HG03565 (cell line): Measurements from ENCODE around the gene SEMA3E.
"Not testable (repeated sequence)": the region's sequence is repeated elsewhere in the genome, so short reads cannot be mapped to it uniquely, and the experiment has no call there.

Source experiments
- ATAC-seq: cut with Tn5 transposase; IDR thresholded peaks from one replicate; pipeline ENCODE4 v1.9.1; 2021; ENCODE audit warnings: mild to moderate bottlenecking, moderate library complexity; ENCODE audit not compliant: unreplicated experiment

The SEMA3E gene

DNA sequence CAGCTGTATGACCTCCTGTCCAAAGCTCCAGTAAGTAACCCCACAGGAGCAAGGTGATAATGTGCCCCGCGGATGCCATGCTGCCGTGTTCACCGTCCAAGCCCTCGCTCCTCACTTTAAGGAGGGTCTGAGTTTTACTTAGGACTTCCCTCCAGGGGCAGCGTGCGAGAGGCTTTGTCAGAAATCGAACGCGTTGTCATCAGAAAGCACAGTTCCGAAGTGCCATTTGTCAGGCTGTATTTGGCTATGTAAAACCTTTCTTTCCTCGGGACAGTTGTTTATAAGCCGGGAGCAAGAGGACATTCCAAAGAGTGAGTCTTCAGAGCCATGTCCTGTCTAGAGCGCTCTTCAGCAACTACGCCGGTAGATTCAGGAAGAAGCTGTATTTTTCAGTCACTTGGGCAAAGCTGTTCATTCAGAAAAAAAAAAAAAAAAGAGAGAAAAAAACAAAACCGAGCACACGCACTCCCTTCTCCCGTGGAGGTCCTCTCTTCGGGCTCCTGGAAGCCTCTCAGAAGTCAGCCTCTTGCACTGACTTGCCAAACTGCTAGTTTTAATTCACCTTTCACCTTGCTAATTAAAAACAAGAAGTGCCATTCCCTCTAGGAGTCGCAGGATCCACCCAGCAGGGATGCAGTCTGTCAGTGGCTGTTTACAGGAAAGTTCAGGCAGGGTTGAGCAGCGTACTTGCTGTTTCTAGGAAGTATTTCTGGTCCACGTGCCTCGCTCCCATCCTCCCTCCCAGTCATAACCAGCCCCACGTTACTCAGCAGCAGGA, at the start of gene SEMA3E:
Gene SEMA3E, minus strand, starts transcription at position 676 of the 778 bp plus-strand sequence.
- no peak for ATAC-seq

DNA sequence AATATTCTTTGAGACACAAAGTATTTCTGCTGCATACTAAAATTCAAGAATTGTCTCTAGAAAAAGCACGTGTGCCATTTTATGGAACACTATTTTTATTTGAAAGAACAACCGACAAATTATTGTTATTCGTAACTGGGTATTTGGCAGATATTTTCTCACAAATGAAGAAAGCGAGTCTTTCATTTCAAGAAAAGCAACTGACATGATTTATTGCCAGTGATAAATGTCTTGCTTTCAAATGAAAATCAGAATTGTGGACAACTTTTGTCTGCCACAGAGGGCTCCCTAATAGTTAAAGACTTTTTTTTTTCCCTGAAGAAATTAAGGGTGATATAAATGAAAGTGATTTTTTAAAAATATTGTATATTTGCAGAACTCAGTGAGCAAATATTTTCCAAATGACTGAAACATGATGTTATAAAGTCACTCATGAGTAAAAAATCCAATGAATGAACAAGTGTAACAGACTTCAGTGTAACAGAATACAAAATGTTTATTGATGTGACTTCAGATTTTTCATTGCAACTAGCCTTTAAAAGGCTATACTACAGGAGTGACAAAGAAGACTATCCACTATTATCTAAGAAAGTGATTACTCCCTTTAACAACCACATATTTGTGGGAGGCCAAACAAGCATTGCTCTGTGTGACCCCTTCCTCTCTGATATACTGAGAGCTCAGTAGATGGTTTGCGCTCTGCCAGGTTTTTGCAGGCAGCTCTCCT, 49.0 kb upstream of the SEMA3E start:
- ATAC-seq = no peak

DNA sequence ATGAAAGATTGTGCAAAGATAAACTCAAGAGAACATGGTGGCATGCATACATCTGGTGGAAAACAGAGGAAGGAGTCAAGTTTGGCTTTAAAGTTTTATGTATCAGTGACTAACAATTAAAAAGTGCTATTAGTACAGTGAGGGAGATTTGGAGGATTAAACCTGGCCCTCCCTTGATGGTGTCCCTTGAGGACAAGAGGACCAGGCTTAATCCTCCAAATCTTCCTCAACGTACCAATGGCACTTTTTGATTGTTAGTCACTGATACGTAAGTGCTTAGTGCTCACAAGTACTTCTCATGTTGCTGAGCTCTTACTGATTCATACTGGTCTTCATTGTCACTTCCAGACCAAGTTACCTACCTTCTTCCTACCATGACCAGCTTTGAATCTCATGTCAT, 47.2 kb upstream of the SEMA3E start:
- ATAC-seq = no peak

DNA sequence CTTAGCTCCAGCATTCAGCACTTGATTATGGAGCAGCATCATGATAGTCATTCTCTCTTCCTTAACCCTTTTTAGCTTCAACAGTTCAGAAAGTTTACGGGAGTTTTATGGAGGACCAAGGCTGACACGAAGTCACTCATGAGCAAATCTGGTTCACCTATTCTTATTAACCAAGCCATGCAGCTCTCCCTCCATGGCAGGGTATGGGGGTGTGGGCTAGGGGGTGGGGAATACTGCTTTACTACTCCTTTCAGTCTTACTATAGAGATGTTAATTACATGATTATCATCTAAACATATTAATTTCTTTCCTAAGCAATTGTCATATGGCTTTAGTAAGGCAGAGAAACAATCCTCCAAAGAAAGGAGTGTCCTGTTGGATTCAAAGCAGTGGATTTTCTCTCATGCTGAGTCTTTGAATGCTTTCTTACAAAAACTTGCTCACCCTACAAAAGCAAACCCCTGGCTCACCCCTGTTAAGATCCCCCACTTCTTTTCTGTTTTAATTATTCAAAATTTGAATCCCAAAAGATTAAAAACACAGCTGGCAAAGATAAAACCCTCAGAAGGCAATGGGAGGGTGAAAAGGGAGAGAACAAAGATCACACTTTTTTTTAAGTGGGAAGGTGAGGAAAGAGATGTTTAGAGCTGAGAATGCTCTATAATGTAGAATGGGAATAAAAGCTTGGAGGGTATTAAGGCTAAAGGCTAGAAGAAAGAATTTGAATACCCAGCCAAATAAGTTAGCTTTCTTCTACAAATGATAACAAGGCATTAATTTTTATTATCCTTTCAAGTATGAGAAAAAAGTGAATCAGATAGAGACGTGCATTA, 46.4 kb upstream of the SEMA3E start:
- ATAC-seq = no peak

DNA sequence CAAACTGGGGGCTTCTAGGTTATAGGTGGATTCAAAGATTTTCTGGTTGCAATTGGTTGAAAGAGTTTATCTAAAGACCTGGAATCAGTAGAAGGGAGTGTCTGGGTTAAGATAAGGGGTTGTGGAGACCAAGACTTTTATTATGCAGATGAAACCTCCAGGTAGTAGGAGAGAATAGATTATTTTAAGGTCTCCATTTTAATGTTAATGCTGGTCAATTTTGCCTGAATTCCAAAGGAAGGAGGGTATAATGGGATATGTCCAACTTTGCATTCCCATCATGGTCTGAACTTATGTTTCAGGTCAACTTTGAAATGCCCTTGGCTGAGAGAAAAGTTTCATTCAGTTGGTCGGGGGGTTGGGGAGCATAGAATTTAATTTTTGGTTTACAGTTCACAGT, 44.3 kb upstream of the SEMA3E start:
- no peak for ATAC-seq

DNA sequence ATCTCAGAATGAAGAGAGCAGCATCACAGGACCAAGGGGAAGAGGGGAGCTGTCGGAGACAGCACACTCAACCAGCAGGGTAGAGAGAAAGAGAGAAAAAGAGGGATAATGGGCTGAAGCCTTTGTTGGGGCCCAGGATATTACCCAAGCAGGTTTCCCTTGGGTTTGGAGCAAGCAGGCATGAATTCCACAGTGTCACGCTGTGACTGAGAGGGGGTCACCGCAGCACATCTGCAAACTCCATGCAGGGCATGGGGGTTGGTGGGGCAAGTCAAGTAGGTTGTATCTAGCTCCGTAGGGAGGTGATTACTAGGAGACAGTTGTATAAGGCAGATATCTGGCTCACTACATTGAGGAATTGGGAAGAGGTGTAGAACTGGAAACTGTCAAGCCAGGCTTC, 42.2 kb upstream of the SEMA3E start:
- no peak for ATAC-seq

DNA sequence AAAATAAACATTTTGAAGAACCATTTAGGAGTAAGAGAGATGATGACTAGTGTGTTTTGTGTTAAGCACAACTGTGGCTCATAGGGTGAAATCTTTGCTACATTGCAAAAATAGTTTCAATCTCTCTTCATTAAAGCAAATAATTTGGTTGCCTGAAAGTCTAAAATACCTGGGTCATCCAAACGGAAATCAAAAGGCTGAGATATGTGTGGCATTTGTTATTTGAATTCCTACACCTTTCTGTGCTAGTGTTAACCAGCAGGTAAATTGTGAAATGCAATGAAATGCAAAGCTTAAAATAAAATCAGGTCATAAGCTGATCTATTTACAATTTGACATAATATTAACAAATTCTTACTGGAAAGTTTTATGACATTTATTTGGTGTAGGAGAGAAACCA, 40.9 kb upstream of the SEMA3E start:
- no peak for ATAC-seq

DNA sequence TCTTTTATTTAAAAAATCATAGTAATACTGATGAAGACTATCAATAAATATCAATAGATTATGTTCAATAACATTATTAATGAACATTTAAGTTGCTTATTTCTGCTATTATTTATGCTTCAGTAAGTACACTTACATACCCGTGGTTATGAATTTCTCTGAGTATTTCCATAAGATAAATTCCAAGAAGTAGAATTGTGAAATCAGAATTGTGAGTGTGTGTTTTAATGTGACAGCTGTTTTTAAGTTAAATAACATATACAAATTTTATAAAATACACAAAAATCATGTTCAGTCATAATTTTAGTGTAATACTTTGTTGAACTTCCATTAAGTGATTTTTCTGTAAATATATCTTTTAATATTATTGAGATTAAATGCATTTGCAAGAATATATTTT, 37.5 kb upstream of the SEMA3E start:
- ATAC-seq = no peak

DNA sequence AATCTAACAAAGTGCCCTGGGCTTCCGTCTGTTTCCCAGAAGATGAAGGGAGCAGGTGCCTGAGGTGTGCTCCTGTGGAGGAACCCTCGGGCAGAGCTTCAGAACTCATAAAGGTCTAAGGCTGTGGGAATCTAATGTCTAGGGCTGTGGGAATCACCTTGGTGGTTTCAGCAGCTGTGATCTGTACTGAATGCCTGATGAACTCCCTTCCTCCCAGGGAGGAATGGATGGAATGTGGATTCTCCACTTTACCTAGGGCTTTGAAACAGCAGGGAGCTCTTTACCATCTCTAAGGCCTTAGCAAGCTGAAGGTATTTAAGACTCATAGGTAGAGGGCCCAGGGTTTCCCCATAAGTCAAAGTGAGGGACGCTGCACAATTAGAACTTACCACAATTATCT, 36.0 kb upstream of the SEMA3E start:
- no peak for ATAC-seq

DNA sequence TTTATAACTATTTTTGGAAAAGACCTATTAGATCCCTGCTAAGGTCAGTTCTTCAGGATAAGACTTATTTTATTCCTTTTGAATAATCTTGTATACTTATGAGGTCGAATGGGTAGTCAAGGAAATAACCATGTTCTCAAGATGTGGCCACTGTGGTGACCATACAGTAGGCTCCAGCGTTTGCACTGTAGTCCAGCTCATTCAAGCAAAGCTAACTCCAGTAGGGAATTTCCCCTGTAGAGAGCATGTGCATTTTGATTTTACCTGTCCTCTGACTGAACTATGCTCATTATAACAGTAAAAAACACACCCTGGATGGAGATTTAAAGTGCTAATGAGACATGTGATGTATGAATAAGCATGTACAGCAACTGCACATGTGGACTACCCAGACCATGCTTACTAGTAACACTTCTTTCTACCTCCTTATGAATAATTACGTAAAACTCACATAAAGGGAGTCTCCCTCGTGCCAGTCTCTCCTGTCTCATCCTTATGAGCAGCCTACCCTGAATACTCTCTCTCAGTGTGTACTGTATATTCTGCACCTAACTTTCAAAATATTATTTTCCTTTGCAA, 32.4 kb upstream of the SEMA3E start:
- ATAC-seq = no peak

DNA sequence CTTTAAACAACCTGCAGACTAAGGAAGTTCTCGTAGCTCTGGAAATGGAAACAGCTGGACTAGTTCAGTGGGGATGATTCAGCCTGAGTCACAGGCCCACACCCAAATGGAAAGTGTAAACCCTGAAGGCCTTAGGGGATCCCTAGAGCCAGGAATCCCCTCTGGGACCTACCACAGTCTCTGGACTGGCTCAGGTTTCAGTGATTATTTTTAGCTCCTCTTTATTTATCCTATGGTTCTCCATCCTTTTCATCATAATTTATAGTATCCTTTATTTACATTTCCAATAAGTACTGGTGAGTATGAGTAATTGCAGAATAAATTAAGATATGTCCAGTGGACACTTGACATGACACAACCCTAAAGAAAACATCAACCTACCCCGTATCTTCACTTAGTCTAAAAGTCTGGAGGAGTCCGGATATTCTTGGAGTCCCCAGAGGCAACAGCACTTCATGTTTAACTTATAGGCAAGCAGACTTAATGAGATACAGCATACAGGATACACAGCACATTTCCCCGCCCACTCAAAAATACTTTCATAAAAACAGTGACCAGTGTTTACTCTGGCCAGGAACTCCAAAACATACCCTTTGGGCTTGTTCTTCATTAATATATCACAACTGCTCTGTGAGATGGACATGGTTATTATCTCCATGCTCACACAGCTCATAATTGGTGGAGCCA, 28.4 kb upstream of the SEMA3E start:
- ATAC-seq = no peak

DNA sequence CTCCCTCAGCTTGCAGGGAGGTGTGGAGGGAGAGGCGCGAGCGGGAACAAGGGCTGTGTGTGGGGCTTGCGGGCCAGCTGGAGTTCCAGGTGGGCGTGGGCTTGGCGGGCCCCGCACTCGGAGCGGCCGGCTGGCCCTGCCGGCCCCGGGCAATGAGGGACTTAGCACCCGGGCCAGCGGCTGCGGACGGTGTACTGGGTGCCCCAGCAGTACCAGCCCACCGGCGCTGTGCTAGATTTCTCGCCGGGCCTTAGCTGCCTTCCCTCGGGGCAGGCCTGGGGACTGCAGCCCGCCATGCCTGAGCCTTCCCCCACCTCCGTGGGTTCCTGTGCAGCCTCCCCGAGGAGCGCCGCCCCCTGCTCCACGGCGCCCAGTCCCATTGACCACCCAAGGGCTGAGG, 24.4 kb upstream of the SEMA3E start:
- not testable (repeated sequence) for ATAC-seq

DNA sequence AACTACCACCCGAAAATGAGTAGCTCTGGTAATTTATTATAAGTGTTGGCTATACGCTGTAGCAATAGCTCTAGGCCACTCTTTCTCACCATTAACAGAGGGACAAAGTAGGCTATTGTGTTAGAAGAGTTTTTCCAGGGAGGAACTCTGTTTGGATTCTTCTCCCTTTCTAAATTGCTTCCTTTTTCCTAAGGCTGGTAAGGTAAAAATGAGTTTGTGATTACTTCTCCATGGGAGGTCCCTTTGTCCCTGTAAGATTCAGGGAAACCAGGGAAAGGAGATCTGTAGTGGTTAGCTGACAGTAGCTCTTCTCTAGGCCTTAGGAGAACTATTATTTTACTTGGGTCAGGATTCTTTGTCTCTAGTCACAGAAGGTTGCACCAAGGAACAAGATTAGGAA, 23.2 kb upstream of the SEMA3E start:
- ATAC-seq = no peak

DNA sequence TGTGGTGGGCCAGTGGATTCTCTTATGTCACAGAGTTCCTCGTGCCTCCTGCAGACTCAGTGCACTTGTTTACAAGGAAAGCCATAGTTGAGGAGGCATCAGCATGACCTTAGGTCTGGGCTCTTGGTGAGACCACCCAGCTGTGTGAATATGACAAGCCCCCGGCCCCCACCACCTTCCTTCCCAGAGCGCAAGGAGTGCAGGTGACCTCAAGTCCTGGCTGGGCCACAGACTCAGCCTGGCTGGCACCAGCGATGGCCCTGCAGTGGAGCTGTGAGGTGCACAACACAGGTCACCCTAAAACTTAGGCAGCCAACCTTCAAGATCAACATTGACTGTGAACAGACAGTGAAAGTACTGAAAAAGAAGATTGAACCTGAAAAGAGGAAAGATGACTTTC, 14.2 kb upstream of the SEMA3E start:
- ATAC-seq = no peak

DNA sequence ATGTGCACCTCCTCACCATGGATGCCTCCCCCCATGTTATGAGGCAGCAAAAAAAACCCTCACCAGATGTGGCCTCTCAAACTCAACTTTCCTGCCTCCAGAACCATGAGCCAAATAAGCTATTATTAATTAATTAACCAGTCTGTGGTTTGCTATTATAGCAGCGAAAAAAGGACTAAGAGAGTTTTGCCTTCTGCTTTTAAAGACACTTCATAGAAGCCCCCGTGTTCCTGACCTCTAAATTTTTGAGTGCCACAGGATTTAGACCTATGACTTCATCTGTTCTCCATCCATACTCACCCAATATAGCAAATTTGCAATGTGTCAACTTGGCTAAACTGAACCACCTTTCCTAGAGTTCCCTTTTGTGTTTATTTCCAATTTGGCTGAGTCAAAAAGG, 9.2 kb upstream of the SEMA3E start:
- no peak for ATAC-seq

DNA sequence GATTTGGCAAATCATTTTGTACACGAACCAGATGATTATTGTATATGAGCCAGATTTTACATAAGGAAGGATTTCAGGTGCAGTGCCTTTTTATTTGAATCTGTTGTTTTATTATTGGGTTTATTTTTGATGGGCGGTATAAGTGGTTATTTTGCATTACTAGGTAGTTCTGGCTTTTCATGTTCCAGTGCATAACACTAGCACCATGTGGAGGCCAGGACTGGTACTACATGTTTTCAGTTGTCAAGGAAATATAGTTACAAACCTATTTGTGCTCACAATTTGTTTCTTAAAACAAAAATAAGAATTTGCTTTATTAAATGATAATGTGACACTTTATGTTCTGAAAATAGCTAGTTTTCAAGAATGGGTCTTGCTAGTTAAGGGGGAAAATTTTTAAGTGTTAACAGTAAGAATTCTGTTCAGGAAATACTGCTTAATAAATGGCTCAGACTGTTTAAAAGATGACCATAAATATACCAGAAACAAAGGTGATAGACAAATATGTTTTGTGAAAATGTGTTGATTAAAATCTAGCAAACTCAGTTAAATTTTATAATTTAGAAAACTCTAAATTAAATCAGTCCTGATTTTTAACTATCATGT, 7.1 kb upstream of the SEMA3E start:
- ATAC-seq = peak; percentile 89

DNA sequence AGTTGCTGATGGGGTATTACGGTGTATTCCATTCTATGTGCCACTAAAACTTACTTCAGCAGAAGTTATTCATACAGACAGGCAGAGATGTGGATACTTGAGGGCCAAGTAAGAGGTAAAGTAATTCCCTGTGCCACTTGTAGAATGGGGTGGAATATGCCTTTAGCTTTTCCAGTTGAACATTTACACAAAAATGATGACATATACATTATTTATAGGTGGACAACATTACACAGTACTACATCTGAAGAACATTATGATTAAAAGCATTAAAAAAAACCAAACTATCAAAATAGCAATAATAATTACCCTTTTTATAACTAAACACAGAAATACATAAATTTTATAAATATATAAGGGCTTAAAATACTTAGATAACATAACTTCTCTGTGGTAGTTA, 3.5 kb upstream of the SEMA3E start:
- ATAC-seq = no peak

DNA sequence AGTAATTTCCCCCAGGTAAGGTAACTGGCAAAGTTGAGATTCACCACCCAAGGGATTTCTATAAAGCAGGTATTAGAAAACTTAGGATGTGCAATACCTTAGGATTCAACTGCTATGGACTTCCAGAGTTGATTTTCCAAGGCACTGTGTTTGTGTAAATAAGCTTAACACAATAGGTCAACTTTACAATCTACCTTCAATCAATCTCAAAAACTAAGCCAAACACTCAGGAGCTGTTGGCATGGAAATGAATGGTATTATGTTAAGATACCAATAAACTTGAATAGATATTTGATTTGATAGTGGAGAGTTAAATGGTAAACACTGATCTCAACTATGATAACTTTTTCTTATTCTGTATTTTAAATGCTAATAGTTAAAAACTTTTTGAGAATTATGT, 762 bp upstream of the SEMA3E start:
- no peak for ATAC-seq

DNA sequence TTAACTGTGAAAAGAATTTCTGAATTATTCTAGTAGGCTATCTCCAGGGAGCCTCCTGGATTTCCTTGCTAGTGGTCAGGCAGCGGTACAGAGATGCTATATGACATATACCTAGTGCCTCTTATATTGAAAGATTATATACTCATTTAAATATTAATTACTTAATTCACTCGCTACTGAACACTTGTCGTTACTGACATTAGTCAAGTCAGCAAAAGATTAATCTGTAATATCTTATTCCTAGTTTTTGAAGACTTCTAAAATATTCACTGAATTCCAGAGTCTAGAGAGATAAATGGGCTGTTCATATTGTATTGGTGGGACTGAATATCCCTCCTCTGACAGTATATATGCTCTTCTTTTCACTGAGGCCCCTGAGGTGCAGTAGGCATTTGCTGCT, 2.9 kb downstream of the SEMA3E start:
- ATAC-seq = no peak

DNA sequence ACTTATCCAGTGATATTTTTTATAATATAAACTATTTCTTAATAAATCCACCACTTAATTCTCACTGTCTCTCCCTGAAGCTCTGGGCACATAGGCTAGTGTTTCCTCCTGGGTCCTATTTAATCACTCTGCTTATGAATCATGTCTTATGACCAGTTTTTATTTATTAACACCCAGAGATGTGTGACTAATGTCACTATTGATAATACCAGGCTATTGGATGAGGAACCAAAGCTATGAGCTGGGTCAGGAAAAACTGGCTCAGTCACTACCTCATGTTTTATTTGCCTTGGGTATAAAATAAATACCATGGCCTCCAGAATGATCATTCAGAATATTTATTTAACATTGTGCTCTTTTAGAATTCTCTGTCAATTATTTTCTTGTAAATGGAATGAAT, 5.2 kb downstream of the SEMA3E start:
- no peak for ATAC-seq
